ENCODE results near the gene DNAJB11.

- TF ChIP-seq ZNF274 (IDR thresholded peaks at IDR 0.05; ENCODE audit: low read depth, low read length) = no peak
- no peak for TF ChIP-seq SUZ12 (IDR thresholded peaks at IDR 0.05; ENCODE audit: extremely low read depth, insufficient read depth, insufficient read length)
- no peak for TF ChIP-seq YY1 (IDR thresholded peaks at IDR 0.05; ENCODE audit: insufficient read depth, insufficient read length)
Measured at GRCh38 chr3:186589121-186589520, 18.6 kb downstream of the DNAJB11 start.

Measured in NT2/D1 (cell line).